H9 (cell line): ENCODE results near the gene ITPR2. TPM values are rescaled to one million over a fixed set of nuclear protein-coding genes. Genes with fewer than 3 reads are reported as not detected.

Experiments
- DNase-seq: peaks from one replicate; pipeline ENCODE4 v3.0.0-alpha.2; 2017
- H2AFZ ChIP-seq: one replicate; pipeline ENCODE4 v1.6.1; 2013; ENCODE audit warnings: mild to moderate bottlenecking, low read length, control low read depth, moderate library complexity
- H2AK5ac ChIP-seq: 2 replicates; pipeline ENCODE4 v1.6.1; 2013; ENCODE audit warnings: low read length, control low read depth, mixed read lengths; ENCODE audit not compliant: insufficient read length
- H2BK120ac ChIP-seq: one replicate; pipeline ENCODE4 v1.6.1; 2013; ENCODE audit warnings: low read depth, mild to moderate bottlenecking, low read length, control low read depth, inconsistent platforms; ENCODE audit not compliant: poor library complexity, severe bottlenecking
- H2BK12ac ChIP-seq: 2 replicates; pipeline ENCODE4 v1.6.1; 2013; ENCODE audit warnings: low read length, control low read depth, mixed read lengths, low read depth; ENCODE audit not compliant: insufficient read length
- H2BK15ac ChIP-seq: 2 replicates; pipeline ENCODE4 v1.6.1; 2013; ENCODE audit warnings: low read depth, low read length, control low read depth
- H2BK20ac ChIP-seq: one replicate; pipeline ENCODE4 v1.6.1; 2013; ENCODE audit warnings: low read depth, mild to moderate bottlenecking, low read length, control low read depth, inconsistent platforms; ENCODE audit not compliant: poor library complexity, severe bottlenecking
- H2BK5ac ChIP-seq: 2 replicates; pipeline ENCODE4 v1.6.1; 2013; ENCODE audit warnings: low read length, control low read depth, mixed read lengths; ENCODE audit not compliant: insufficient read length
- H3K14ac ChIP-seq: 2 replicates; pipeline ENCODE4 v1.6.1; 2013; ENCODE audit warnings: low read length, control low read depth; ENCODE audit not compliant: insufficient read depth
- H3K18ac ChIP-seq: 2 replicates; pipeline ENCODE4 v1.6.1; 2013; ENCODE audit warnings: low read depth, mild to moderate bottlenecking, mixed read lengths, low read length, control low read depth; ENCODE audit not compliant: insufficient read length
- H3K23ac ChIP-seq: 2 replicates; pipeline ENCODE4 v1.6.1; 2013; ENCODE audit warnings: low read length, control low read depth, mixed read lengths, low read depth; ENCODE audit not compliant: insufficient read length
- H3K23me2 ChIP-seq: 2 replicates; pipeline ENCODE4 v1.6.1; 2013; ENCODE audit warnings: low read depth, mild to moderate bottlenecking, mixed read lengths, low read length, control low read depth; ENCODE audit not compliant: insufficient read length, poor library complexity, severe bottlenecking
- H3K27ac ChIP-seq: 2 replicates; pipeline ENCODE4 v1.5.1; 2013; ENCODE audit warnings: low read length, control low read depth, mixed read lengths, low read depth; ENCODE audit not compliant: insufficient read length
- H3K27me3 ChIP-seq: 2 replicates; pipeline ENCODE4 v1.6.1; 2013; ENCODE audit warnings: low read length, control low read depth, inconsistent platforms; ENCODE audit not compliant: insufficient read depth
- H3K4ac ChIP-seq: 2 replicates; pipeline ENCODE4 v1.6.1; 2013; ENCODE audit warnings: low read depth, mild to moderate bottlenecking, control low read depth, inconsistent platforms, low read length, moderate library complexity
- H3K4me1 ChIP-seq: 2 replicates; pipeline ENCODE4 v1.6.1; 2013; ENCODE audit warnings: low read length, control low read depth, inconsistent platforms; ENCODE audit not compliant: insufficient read depth
- H3K4me2 ChIP-seq: 2 replicates; pipeline ENCODE4 v1.6.1; 2013; ENCODE audit warnings: low read length, control low read depth, mixed read lengths; ENCODE audit not compliant: insufficient read length, insufficient read depth
- H3K56ac ChIP-seq: 2 replicates; pipeline ENCODE4 v1.6.1; 2013; ENCODE audit warnings: low read depth, mild to moderate bottlenecking, mixed read lengths, low read length, control low read depth; ENCODE audit not compliant: insufficient read length
- H3K79me1 ChIP-seq: 2 replicates; pipeline ENCODE4 v1.6.1; 2013; ENCODE audit warnings: low read depth, mild to moderate bottlenecking, moderate library complexity, low read length, control low read depth, inconsistent platforms; ENCODE audit not compliant: insufficient read depth, poor library complexity, severe bottlenecking
- H3K79me2 ChIP-seq: 2 replicates; pipeline ENCODE4 v1.6.1; 2013; ENCODE audit warnings: low read length, control low read depth, inconsistent platforms; ENCODE audit not compliant: insufficient read depth
- H3K9ac ChIP-seq: 2 replicates; pipeline ENCODE4 v1.6.1; 2013; ENCODE audit warnings: low read length, control low read depth, mixed read lengths; ENCODE audit not compliant: insufficient read length; ENCODE audit errors: extremely low read depth
- H3K9me3 ChIP-seq: one replicate; pipeline ENCODE4 v1.6.1; 2013; ENCODE audit warnings: low read depth, low read length, inconsistent platforms; ENCODE audit not compliant: control insufficient read depth
- H3T11ph ChIP-seq: one replicate; pipeline ENCODE4 v1.6.1; 2013; ENCODE audit warnings: mild to moderate bottlenecking, low read length, control low read depth, inconsistent platforms
- H4K20me1 ChIP-seq: one replicate; pipeline ENCODE4 v1.6.1; 2013; ENCODE audit not compliant: control insufficient read depth, insufficient read length, insufficient read depth
- H4K5ac ChIP-seq: 2 replicates; pipeline ENCODE4 v1.6.1; 2013; ENCODE audit warnings: low read depth, mild to moderate bottlenecking, mixed read lengths, low read length, control low read depth; ENCODE audit not compliant: insufficient read length
- H4K8ac ChIP-seq: replicated peaks from 2 replicates; pipeline ENCODE4 v1.6.1; 2013; ENCODE audit warnings: low read length, control low read depth, mixed read lengths, low read depth; ENCODE audit not compliant: insufficient read length
- H4K91ac ChIP-seq: 2 replicates; pipeline ENCODE4 v1.6.1; 2013; ENCODE audit warnings: low read depth, mild to moderate bottlenecking, moderate library complexity, mixed read lengths, low read length, control low read depth; ENCODE audit not compliant: insufficient read length
- H3K27ac Mint-ChIP-seq, 3 experiments: 2 replicates in 2 of 3; 3 replicates in 1 of 3; pipeline ENCODE4 v1.8.0; 2020 to 2021; ENCODE audit warnings: mixed read lengths in 3 of 3, mild to moderate bottlenecking in 1 of 3, moderate library complexity in 1 of 3
- H3K27me3 Mint-ChIP-seq: 2 replicates; pipeline ENCODE4 v1.8.0; 2021; ENCODE audit warnings: low read depth, mild to moderate bottlenecking, moderate library complexity, mixed read lengths
- H3K36me3 Mint-ChIP-seq, 3 experiments: 2 replicates in 2 of 3; 3 replicates in 1 of 3; pipeline ENCODE4 v1.8.0; 2020 to 2021; ENCODE audit warnings: low read depth in 3 of 3, mixed read lengths in 3 of 3; ENCODE audit not compliant: insufficient read depth in 1 of 3
- H3K4me1 Mint-ChIP-seq, 2 experiments: 2 replicates each; pipeline ENCODE4 v1.8.0; 2020; ENCODE audit warnings: mixed read lengths in 2 of 2
- H3K4me3 Mint-ChIP-seq, 2 experiments: 2 replicates in 1 of 2; 3 replicates in 1 of 2; pipeline ENCODE4 v1.8.0; 2020 to 2021; ENCODE audit warnings: mild to moderate bottlenecking in 2 of 2, mixed read lengths in 2 of 2, moderate library complexity in 1 of 2
- H3K9me3 Mint-ChIP-seq, 2 experiments: 2 replicates in 1 of 2; 3 replicates in 1 of 2; pipeline ENCODE4 v1.8.0; 2020; ENCODE audit warnings: mild to moderate bottlenecking in 2 of 2, mixed read lengths in 2 of 2, moderate library complexity in 1 of 2
- WGBS: extraction: QIAGEN DNeasy Blood & Tissue Kit; methylation state at CpG from one replicate; pipeline ENCODE4 v1.1.7; 2013; ENCODE audit warnings: missing lambda C conversion rate, low lambda C conversion rate, mixed read lengths; ENCODE audit not compliant: insufficient read length; ENCODE audit errors: extremely low coverage; 5-methylcytosine and 5-hydroxymethylcytosine counted together
- total RNA-seq: library from RNA; stranded (reverse); gene quantifications from 2 replicates; pipeline ENCODE4 v1.2.1, GENCODE V29; 2021
- TF ChIP-seq, protein P1 (sequence below): fragments of 200-600 bp; sonication (generic); conservative IDR thresholded peaks from 3 replicates; pipeline ENCODE4 v1.8.0; 2021; ENCODE audit warnings: antibody characterized with exemption, mild to moderate bottlenecking

Gene ITPR2
- total RNA-seq, 1 experiment from 2014 or later = 14.8 TPM

DNA sequence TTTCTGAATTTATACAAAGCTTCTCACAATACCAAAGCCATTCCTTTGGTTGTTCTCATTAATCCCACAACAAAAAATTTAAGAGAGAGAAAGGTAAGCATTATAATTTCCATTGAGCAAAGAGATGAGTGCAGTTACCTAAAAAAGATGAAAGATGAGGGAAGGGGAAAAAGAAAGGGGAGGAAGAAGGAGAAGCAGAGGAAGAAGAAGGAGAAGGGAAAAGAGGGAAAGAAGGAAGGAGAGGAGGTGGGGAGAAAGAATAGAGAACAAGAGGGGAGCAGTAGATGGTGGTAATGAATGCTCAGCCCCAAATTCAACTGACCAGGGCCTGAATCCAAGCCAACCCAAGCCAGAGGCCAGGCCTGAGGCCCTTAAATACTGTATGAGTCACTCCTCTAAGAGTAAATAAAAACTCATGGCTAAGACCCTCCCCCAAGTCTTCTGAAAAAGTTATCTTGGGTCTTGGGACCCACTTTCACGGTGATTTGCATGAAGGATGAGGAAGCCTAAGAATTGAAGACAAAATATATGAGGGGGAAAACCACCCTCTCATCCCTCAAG lies 144.6 kb downstream of the ITPR2 start:
- Histone ChIP-seq H3K4ac (no peak overlapping the region), H3K4me2 (no peak overlapping the region), H2BK12ac (no peak overlapping the region), H4K8ac (no peak overlapping the region), H4K5ac (no peak overlapping the region), H3K27ac (no peak overlapping the region), H3K18ac (no peak overlapping the region), H3K23me2 (no peaks in the 10 kb centered on the region), H2BK120ac (no peak overlapping the region), H3T11ph (no peak overlapping the region), H3K79me1 (no peaks in the 10 kb centered on the region), H3K4me1 (peaks cover 5% of the 10 kb centered on the region; the same call in 1 of the 2 replicates), H3K79me2 (no peaks in the 10 kb centered on the region), H4K20me1 (no peaks in the 10 kb centered on the region), H2BK15ac (no peak overlapping the region), H2AFZ (no peak overlapping the region), H3K9ac (no peak overlapping the region), H2BK20ac (no peak overlapping the region), H2BK5ac (no peak overlapping the region), H4K91ac (no peak overlapping the region), H3K27me3 (no peaks in the 10 kb centered on the region), H3K23ac (no peak overlapping the region), H2AK5ac (no peak overlapping the region), H3K14ac (no peak overlapping the region), H3K9me3 (peaks cover 5% of the 10 kb centered on the region), H3K56ac (no peak overlapping the region)
- Mint-ChIP-seq H3K9me3 (peaks cover 5 to 10% of the 10 kb centered on the region in 2 experiments; a peak in 3 of 5 replicates), H3K4me1 (peaks cover 25 to 26% of the 10 kb centered on the region in 2 experiments), H3K36me3 (peaks cover 13 to 29% (median 23%) of the 10 kb centered on the region in 3 experiments), H3K4me3 (no peak overlapping the region), H3K27me3 (no peaks in the 10 kb centered on the region), H3K27ac (peak overlapping the region in 1 of 3 experiments; percentile 16; a peak in 2 of 7 replicates)
- DNase-seq = no peak
- WGBS = no CpG with 5 or more reads among the region's 1 CpG
- TF ChIP-seq, protein P1, sequence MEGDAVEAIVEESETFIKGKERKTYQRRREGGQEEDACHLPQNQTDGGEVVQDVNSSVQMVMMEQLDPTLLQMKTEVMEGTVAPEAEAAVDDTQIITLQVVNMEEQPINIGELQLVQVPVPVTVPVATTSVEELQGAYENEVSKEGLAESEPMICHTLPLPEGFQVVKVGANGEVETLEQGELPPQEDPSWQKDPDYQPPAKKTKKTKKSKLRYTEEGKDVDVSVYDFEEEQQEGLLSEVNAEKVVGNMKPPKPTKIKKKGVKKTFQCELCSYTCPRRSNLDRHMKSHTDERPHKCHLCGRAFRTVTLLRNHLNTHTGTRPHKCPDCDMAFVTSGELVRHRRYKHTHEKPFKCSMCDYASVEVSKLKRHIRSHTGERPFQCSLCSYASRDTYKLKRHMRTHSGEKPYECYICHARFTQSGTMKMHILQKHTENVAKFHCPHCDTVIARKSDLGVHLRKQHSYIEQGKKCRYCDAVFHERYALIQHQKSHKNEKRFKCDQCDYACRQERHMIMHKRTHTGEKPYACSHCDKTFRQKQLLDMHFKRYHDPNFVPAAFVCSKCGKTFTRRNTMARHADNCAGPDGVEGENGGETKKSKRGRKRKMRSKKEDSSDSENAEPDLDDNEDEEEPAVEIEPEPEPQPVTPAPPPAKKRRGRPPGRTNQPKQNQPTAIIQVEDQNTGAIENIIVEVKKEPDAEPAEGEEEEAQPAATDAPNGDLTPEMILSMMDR = no peak
